Sigmoid colon (tissue), 7 donors: ENCODE measurements around the gene GCFC2. TPM values are rescaled to one million over a fixed set of nuclear protein-coding genes. Genes with fewer than 3 reads are reported as not detected.

Experiments used
- DNase-seq: peaks from one replicate; pipeline ENCODE4 v3.0.0-alpha.2; 2019
- H3K27ac ChIP-seq, 4 donors: fragments of 200-600 bp; sonication (generic); one replicate each; pipeline ENCODE4 v1.5.1; 2016 to 2019; ENCODE audit warnings: mild to moderate bottlenecking in 1 of 4
- H3K27me3 ChIP-seq, 3 donors: fragments of 200-600 bp; sonication (generic); one replicate each; pipeline ENCODE4 v1.5.1; 2019; ENCODE audit warnings: mild to moderate bottlenecking in 1 of 3
- H3K36me3 ChIP-seq, 4 donors: fragments of 200-600 bp; sonication (generic); one replicate each; pipeline ENCODE4 v1.5.1; 2016 to 2019
- H3K4me1 ChIP-seq, 4 donors: fragments of 200-600 bp; sonication (generic); one replicate each; pipeline ENCODE4 v1.5.1; 2017 to 2019
- H3K4me3 ChIP-seq, 4 donors: fragments of 200-600 bp; sonication (generic); one replicate each; pipeline ENCODE4 v1.5.1; 2017 to 2019; ENCODE audit warnings: mild to moderate bottlenecking in 2 of 4, moderate library complexity in 1 of 4
- H3K9me3 ChIP-seq, 4 donors: fragments of 200-600 bp in 3 of 4; sonication (generic) in 3 of 4; one replicate each; pipeline versions ENCODE4 v1.5.1 to v1.6.1; 2013 to 2019
- EP300 ChIP-seq, 4 donors: sonication (generic); formaldehyde crosslinking; IDR thresholded peaks; one replicate each; pipeline ENCODE4 v1.6.1; 2017; ENCODE audit warnings: antibody characterized with exemption in 4 of 4
- POLR2A ChIP-seq, 2 donors: fragments of 450-650 bp; IDR thresholded peaks; one replicate each; pipeline ENCODE4 v1.6.1; 2016; ENCODE audit warnings: antibody characterized with exemption in 2 of 2, mild to moderate bottlenecking in 2 of 2, moderate library complexity in 2 of 2
- POLR2AphosphoS5 ChIP-seq, 4 donors: sonication (generic); formaldehyde crosslinking; IDR thresholded peaks; one replicate each; pipeline ENCODE4 v1.6.1; 2017; ENCODE audit warnings: antibody characterized with exemption in 4 of 4
- WGBS, 2 donors: extraction: QIAGEN DNeasy Blood & Tissue Kit; methylation state at CpG; one replicate each; pipeline ENCODE4 v1.1.7; 2013; 5-methylcytosine and 5-hydroxymethylcytosine counted together
- intact Hi-C: fragments of 100-400 bp; cut with DNase I; formaldehyde crosslinking; loops from one replicate; pipeline ENCODE4 v1.15.1; 2023
- polyA plus RNA-seq, 3 donors: library from polyadenylated mRNA; stranded (reverse); fragments of 200-250 nt; gene quantifications; one replicate each; pipeline ENCODE4 v1.2.3, GENCODE V29; 2013
- total RNA-seq, 4 donors: library from RNA; depleted of rRNA; stranded (reverse); fragments of >200 nt; gene quantifications; one replicate each; pipeline ENCODE4 v1.1.0, GENCODE V29; 2016
- TF ChIP-seq, protein P1 (sequence below), 4 experiments: fragments of 450-650 bp in 3 of 4; fragments of 200-600 bp in 1 of 4; IDR thresholded peaks; one replicate each; pipeline ENCODE4 v1.5.1; 2016 to 2019; ENCODE audit warnings: antibody characterized with exemption in 4 of 4, mild to moderate bottlenecking in 3 of 4, moderate library complexity in 2 of 4
- donor health status: healthy with polysubstance abuse.
- donor health status: Bipolar disorder and iron deficiency.
- donor health status: healthy.

GCFC2 gene
- total and polyA plus RNA-seq, 7 donors: 8.1 to 35.5 (median 22.2) TPM

DNA sequence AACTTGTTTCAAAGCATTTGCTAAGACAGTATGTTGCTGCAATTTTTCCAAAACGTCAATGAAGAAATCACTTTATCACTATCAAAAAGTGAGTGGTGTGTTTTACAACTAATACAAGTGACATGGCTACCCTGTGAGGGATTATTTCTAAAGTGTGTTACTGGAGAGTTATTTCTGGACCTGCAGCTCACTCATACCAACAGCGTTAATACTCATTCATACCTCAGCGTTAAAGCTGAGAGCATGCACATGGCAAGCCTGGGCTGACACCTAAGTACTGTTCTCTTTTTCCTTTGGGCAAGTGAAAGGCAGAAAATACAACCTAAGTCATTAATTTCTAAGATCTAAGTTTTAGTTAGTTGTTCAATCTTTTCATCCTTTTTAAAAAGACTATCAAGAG, 77.1 kb downstream of the GCFC2 start:
- intact Hi-C loops: no loop called here
- Histone ChIP-seq H3K4me3 (no peak overlapping the region), H3K4me1 (no peaks in the 10 kb centered on the region), H3K27ac (no peak overlapping the region), H3K27me3 (no peaks in the 10 kb centered on the region), H3K9me3 (no peaks in the 10 kb centered on the region), H3K36me3 (no peaks in the 10 kb centered on the region)
- no peak for DNase-seq
- WGBS, 2 donors: 56 to 88% methylated on average over 3 of the region's 3 CpGs
- no peak for TF ChIP-seq EP300 (IDR thresholded peaks at IDR 0.05)

DNA sequence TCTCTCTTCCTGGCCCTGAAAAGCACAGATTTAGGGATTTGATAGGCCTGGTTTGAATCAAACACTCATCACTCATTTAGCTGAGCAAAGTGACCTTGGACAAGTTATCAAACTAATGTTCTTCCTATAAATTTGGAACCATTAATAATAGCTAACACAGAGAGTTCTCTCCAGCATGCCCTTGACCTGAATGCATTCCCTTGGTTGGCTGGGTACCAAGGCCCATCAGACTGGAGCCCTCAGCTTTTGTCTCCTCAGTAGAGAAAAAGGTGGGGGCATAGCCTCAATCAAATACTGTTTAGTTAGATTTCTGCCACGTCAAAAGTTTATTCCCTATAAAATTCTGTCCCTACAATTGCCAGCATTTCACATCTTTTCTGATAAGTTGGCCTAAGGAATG, 77.9 kb downstream of the GCFC2 start:
- H3K36me3 ChIP-seq: no peaks in the 10 kb centered on the region
- no peaks in the 10 kb centered on the region for H3K4me1 ChIP-seq
- WGBS, 2 donors: 57 to 74% methylated on average over 1 of the region's 1 CpG
- intact Hi-C loops: no loop called here
- no peak overlapping the region for H3K27ac ChIP-seq
- H3K4me3 ChIP-seq: no peak overlapping the region
- H3K27me3 ChIP-seq: no peaks in the 10 kb centered on the region
- DNase-seq: no peak
- no peaks in the 10 kb centered on the region for H3K9me3 ChIP-seq
- no peak for TF ChIP-seq EP300 (IDR thresholded peaks at IDR 0.05)
- TF ChIP-seq, protein P1, sequence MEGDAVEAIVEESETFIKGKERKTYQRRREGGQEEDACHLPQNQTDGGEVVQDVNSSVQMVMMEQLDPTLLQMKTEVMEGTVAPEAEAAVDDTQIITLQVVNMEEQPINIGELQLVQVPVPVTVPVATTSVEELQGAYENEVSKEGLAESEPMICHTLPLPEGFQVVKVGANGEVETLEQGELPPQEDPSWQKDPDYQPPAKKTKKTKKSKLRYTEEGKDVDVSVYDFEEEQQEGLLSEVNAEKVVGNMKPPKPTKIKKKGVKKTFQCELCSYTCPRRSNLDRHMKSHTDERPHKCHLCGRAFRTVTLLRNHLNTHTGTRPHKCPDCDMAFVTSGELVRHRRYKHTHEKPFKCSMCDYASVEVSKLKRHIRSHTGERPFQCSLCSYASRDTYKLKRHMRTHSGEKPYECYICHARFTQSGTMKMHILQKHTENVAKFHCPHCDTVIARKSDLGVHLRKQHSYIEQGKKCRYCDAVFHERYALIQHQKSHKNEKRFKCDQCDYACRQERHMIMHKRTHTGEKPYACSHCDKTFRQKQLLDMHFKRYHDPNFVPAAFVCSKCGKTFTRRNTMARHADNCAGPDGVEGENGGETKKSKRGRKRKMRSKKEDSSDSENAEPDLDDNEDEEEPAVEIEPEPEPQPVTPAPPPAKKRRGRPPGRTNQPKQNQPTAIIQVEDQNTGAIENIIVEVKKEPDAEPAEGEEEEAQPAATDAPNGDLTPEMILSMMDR (IDR thresholded peaks at IDR 0.05): no peak
- no peak for TF ChIP-seq POLR2AphosphoS5 (IDR thresholded peaks at IDR 0.05)
- TF ChIP-seq POLR2A (IDR thresholded peaks at IDR 0.05): no peak

DNA sequence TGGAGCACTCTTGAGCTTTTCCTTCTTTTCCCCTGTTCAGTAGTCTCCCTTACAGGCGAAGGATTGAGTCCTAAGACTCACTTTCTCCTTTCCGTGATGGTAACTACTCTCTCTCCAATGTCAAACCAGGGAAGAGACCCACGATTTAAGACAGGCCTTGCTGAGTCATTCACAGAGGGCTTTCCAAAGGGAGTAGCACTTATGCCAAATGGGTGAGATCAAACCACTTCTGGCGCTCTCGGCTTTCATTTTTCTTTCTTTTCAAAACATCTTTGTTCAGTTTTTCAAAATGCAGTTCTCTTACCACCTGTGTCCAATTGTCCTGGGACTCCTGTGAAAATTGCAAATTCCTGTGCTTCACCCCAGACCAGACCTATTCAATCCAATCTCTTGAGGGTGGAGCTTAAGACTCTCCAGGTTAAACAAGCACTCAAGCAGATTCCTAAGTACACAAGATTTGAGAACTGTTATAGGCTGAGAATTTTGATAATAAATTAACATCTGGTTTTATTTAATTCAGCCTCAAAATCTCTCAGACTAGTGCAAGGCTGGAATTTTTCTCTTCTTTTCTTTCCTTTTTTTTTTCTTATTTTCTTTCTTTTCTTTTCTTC, 78.5 kb downstream of the GCFC2 start:
- no peaks in the 10 kb centered on the region for H3K27me3 ChIP-seq
- 76% methylated on average over 5 of the region's 5 CpGs for WGBS, 2 donors
- no peak for TF ChIP-seq EP300 (IDR thresholded peaks at IDR 0.05)
- TF ChIP-seq POLR2A (IDR thresholded peaks at IDR 0.05): no peak
- TF ChIP-seq POLR2AphosphoS5 (IDR thresholded peaks at IDR 0.05): no peak
- TF ChIP-seq, protein P1 (IDR thresholded peaks at IDR 0.05): no peak
- H3K4me1 ChIP-seq: no peaks in the 10 kb centered on the region
- H3K27ac ChIP-seq: no peak overlapping the region
- intact Hi-C loops: no loop called here
- H3K4me3 ChIP-seq: no peak overlapping the region
- DNase-seq: no peak
- H3K9me3 ChIP-seq: no peaks in the 10 kb centered on the region
- H3K36me3 ChIP-seq: no peaks in the 10 kb centered on the region

DNA sequence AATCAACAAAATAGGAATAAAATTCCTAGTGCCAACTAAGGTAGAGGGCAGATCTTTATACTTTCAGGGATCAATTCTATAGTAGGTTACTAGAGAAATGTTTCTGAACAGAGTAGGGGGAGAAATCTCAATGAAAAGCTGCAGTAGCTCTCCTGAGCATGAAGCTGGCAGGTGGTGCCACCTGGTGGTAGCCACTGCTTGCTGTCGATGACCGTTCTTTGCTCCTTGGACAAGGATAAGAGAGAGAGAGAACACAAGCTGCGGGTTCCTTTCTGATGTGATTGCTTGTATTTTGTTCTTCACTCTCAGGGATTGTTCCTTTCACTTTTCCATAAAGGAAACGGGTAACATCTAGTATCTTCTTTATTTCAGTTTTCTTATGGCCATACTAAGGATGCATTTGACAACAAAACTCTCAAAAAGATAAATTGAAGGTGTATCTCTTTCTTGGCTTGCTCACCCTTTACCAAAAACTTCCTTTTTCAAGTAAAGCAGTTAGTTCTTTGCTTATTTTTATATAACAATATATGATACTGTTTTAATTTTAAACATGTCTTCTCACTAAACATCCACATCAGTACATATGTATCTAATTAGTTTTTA, 82.7 kb downstream of the GCFC2 start:
- intact Hi-C loops: loop anchor here (5.0 kb wide), 1 partner anchor 711 kb away; no protein-coding TSS in a partner anchor

DNA sequence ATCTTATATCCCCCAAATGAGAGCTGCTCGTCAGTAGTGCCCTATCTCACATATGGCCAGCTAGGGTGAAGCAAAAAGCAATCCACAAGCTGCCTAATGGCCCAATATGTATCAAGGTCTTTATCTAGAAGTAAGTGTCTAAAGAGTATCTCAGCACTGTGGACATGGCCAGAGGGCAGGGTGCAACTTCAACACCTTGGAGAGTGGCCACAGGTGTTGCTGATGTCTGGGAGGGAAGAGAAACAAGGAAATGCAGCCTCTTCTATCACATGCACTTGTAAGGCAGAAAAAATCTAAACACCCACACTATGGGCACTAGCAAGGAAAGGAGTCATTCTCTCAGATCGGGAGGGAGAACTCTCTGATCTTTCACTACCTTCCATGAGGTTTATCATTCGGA, 87.8 kb downstream of the GCFC2 start:
- no peaks in the 10 kb centered on the region for H3K9me3 ChIP-seq
- no peaks in the 10 kb centered on the region for H3K36me3 ChIP-seq
- DNase-seq: no peak
- no peaks in the 10 kb centered on the region for H3K4me1 ChIP-seq
- no peak overlapping the region for H3K4me3 ChIP-seq
- no peaks in the 10 kb centered on the region for H3K27me3 ChIP-seq
- intact Hi-C loops: no loop called here
- no peak overlapping the region for H3K27ac ChIP-seq
- 77 to 89% methylated on average over 3 of the region's 3 CpGs for WGBS, 2 donors
- TF ChIP-seq POLR2AphosphoS5 (IDR thresholded peaks at IDR 0.05): no peak
- TF ChIP-seq, protein P1 (IDR thresholded peaks at IDR 0.05): no peak
- no peak for TF ChIP-seq EP300 (IDR thresholded peaks at IDR 0.05)
- TF ChIP-seq POLR2A (IDR thresholded peaks at IDR 0.05): no peak

More for the DNA sequence above, 82.7 kb downstream of the GCFC2 start:
- TF ChIP-seq POLR2A (IDR thresholded peaks at IDR 0.05) (no peak), POLR2AphosphoS5 (IDR thresholded peaks at IDR 0.05) (no peak), EP300 (IDR thresholded peaks at IDR 0.05) (no peak)
- TF ChIP-seq, protein P1 (IDR thresholded peaks at IDR 0.05): peak; percentile 16 to 84 (median 56)
- WGBS, 2 donors: 2% methylated on average over 4 of the region's 4 CpGs
- H3K27ac ChIP-seq: no peak overlapping the region
- H3K36me3 ChIP-seq: no peaks in the 10 kb centered on the region
- no peak overlapping the region for H3K4me3 ChIP-seq
- H3K4me1 ChIP-seq: no peaks in the 10 kb centered on the region
- peak; percentile 73 for DNase-seq
- no peaks in the 10 kb centered on the region for H3K9me3 ChIP-seq
- H3K27me3 ChIP-seq: no peaks in the 10 kb centered on the region
